Gastroesophageal sphincter (tissue), 4 donors: Measurements from ENCODE around the gene OVOL3. TPM values are rescaled to one million over a fixed set of nuclear protein-coding genes. Genes with fewer than 3 reads are reported as not detected.

ENCODE experiments used
- ATAC-seq: fragments of 150-250 bp; one replicate; pipeline ENCODE4 v1.9.1; 2016; ENCODE audit warnings: mild to moderate bottlenecking, moderate library complexity
- H3K27ac ChIP-seq, 4 donors: fragments of 200-600 bp; sonication (generic) in 3 of 4; 1 replicate in 3 of 4; 2 replicates in 1 of 4; pipeline ENCODE4 v1.5.1; 2016 to 2019
- H3K27me3 ChIP-seq: fragments of 200-600 bp; sonication (generic); one replicate; pipeline ENCODE4 v1.5.1; 2019
- H3K36me3 ChIP-seq, 2 donors: fragments of 200-600 bp; sonication (generic); one replicate each; pipeline ENCODE4 v1.5.1; 2019; ENCODE audit warnings: control low read depth in 1 of 2
- H3K4me1 ChIP-seq, 3 donors: fragments of 200-600 bp; sonication (generic); 1 replicate in 2 of 3; 2 replicates in 1 of 3; pipeline ENCODE4 v1.5.1; 2016 to 2019; ENCODE audit warnings: control low read depth in 2 of 3
- H3K4me3 ChIP-seq, 2 donors: fragments of 200-600 bp; sonication (generic); one replicate each; pipeline ENCODE4 v1.5.1; 2019; ENCODE audit warnings: mild to moderate bottlenecking in 1 of 2, moderate library complexity in 1 of 2
- H3K9me3 ChIP-seq, 3 donors: fragments of 200-600 bp; sonication (generic); one replicate each; pipeline ENCODE4 v1.5.1; 2017 to 2019; ENCODE audit warnings: control low read depth in 2 of 3
- EP300 ChIP-seq: sonication (generic); formaldehyde crosslinking; IDR thresholded peaks from one replicate; pipeline ENCODE4 v1.6.1; 2017; ENCODE audit warnings: antibody characterized with exemption, mild to moderate bottlenecking
- POLR2A ChIP-seq, 2 donors: fragments of 450-650 bp; IDR thresholded peaks; one replicate each; pipeline ENCODE4 v1.6.1; 2017; ENCODE audit warnings: antibody characterized with exemption in 2 of 2, mild to moderate bottlenecking in 2 of 2, moderate library complexity in 1 of 2
- POLR2AphosphoS5 ChIP-seq: sonication (generic); formaldehyde crosslinking; IDR thresholded peaks from one replicate; pipeline ENCODE4 v1.6.1; 2017; ENCODE audit warnings: antibody characterized with exemption
- WGBS, 2 donors: methylation state at CpG; one replicate each; pipeline ENCODE4 v1.1.5; 2018; ENCODE audit warnings: low coverage in 1 of 2; 5-methylcytosine and 5-hydroxymethylcytosine counted together
- total RNA-seq, 4 donors: library from RNA; depleted of rRNA; stranded (reverse); fragments of >200 nt; gene quantifications; one replicate each; pipeline ENCODE4 v1.1.0, GENCODE V29; 2016
- TF ChIP-seq, protein P1 (sequence below), 4 experiments: fragments of 200-600 bp in 2 of 4; fragments of 450-650 bp in 2 of 4; sonication (generic) in 1 of 4; IDR thresholded peaks; one replicate each; pipeline ENCODE4 v1.5.1; 2017 to 2019; ENCODE audit warnings: antibody characterized with exemption in 4 of 4, mild to moderate bottlenecking in 2 of 4, moderate library complexity in 2 of 4

The OVOL3 gene
- total RNA-seq, 4 donors from 2014 or later: not detected

DNA sequence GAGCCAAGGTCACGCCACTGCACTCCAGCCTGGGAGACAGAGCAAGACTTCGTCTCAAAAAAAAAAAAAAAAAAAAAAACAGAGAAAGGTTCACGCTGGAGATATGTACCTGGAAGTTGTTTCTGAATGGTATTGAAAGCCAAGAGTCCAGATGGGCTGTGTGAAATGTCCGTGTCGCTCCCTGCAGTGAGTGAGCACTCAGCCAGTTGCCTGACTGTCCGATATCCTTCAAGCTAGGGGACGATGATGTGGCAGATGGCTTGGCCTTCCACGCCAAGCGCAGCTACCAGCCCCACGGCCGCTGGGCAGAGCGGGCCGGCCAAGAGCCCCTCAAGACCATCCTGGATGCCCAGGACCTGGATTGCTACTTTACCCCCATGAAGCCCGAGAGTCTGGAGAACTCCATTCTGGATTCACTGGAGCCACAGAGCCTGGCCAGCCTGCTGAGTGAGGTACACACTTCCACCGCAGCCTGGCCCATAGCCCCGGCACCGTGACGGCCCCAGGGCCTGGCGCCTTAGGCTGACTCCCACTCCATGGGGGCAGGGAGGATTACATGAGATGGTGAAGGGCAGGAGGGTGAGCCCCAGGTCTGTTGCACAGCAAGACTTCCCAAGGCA is 11.7 kb upstream of the OVOL3 start:
- Histone ChIP-seq H3K9me3 (no peaks in the 10 kb centered on the region), H3K36me3 (no peaks in the 10 kb centered on the region), H3K4me3 (no peak overlapping the region), H3K27ac (no peak overlapping the region), H3K4me1 (no peaks in the 10 kb centered on the region), H3K27me3 (no peaks in the 10 kb centered on the region)
- ATAC-seq: no peak
- no peak for TF ChIP-seq POLR2A (IDR thresholded peaks at IDR 0.05)
- TF ChIP-seq EP300: no peak
- TF ChIP-seq POLR2AphosphoS5: no peak
- TF ChIP-seq, protein P1, sequence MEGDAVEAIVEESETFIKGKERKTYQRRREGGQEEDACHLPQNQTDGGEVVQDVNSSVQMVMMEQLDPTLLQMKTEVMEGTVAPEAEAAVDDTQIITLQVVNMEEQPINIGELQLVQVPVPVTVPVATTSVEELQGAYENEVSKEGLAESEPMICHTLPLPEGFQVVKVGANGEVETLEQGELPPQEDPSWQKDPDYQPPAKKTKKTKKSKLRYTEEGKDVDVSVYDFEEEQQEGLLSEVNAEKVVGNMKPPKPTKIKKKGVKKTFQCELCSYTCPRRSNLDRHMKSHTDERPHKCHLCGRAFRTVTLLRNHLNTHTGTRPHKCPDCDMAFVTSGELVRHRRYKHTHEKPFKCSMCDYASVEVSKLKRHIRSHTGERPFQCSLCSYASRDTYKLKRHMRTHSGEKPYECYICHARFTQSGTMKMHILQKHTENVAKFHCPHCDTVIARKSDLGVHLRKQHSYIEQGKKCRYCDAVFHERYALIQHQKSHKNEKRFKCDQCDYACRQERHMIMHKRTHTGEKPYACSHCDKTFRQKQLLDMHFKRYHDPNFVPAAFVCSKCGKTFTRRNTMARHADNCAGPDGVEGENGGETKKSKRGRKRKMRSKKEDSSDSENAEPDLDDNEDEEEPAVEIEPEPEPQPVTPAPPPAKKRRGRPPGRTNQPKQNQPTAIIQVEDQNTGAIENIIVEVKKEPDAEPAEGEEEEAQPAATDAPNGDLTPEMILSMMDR (IDR thresholded peaks at IDR 0.05): no peak
- 40 to 89% methylated on average over 1 to 14 of the region's 19 CpGs for WGBS, 2 donors

DNA sequence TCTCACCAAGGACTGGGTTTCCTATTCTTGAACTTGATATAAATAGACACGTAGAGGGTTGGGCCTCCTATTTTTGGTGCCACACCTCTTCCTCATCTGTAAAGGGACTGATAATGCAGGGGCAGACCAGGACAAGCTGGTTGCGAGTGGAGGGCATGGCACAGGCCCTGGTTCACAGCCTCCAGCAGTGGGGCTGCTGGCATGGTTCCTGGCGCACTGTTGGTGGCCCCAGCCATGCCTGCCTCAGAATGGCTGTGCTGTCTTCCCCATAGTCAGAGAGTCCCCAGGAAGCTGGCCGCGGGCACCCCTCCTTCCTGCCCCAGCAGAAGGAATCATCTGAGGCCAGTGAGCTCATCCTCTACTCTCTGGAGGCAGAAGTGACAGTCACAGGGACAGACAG is 10.5 kb upstream of the OVOL3 start:
- no peak overlapping the region for H3K27ac ChIP-seq
- no peak for ATAC-seq
- WGBS, 2 donors: no CpG with 5 or more reads among the region's 5 CpGs

DNA sequence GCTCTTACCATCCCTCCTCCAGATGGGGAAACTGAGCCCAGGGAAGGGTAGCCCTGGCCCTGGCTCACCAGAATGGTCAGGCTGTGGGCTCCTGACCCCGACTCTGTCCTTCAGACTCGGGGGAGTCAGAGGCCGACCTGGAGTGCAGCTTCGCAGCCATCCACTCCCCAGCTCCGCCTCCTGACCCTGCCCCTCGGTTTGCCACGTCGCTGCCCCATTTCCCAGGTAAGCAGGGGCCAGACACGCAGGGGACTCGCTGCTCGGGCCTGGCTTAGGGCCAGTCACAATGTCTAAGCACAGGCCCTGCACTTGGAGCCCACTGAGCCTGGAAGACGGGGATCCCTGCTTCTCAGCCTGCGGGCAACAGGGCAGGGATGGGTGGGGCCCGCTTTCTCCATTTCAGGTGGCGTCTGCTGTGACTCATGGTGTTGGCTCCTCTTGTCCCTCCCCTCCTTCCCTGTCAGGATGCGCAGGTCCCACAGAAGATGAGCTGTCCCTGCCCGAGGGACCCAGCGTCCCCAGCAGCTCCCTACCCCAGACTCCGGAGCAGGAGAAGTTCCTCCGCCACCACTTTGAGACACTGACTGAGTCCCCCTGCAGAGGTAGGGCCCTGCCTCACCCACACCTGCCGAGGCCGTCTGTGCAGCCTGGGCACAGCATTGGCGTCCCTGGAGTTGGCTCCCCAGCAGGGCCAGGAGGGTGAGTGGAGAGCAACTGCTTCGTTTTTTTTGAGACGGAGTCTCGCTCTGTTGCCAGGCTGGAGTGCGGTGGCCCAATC is 9.2 kb upstream of the OVOL3 start:
- H3K4me1 ChIP-seq: no peaks in the 10 kb centered on the region
- no peak for TF ChIP-seq POLR2A (IDR thresholded peaks at IDR 0.05)
- no peak for TF ChIP-seq POLR2AphosphoS5
- TF ChIP-seq, protein P1 (IDR thresholded peaks at IDR 0.05): no peak
- no peak for TF ChIP-seq EP300
- WGBS, 2 donors: 67% methylated on average over 3 of the region's 27 CpGs; no CpG with 5 or more reads in 1 of the 2 donors
- no peak for ATAC-seq
- no peak overlapping the region for H3K4me3 ChIP-seq
- H3K27ac ChIP-seq: no peak overlapping the region
- H3K27me3 ChIP-seq: no peaks in the 10 kb centered on the region
- peaks cover 0 to 5% of the 10 kb centered on the region in 2 donors for H3K36me3 ChIP-seq
- H3K9me3 ChIP-seq: no peaks in the 10 kb centered on the region

More for the DNA sequence above, 10.5 kb upstream of the OVOL3 start:
- Histone ChIP-seq H3K4me1 (no peaks in the 10 kb centered on the region), H3K36me3 (no peaks in the 10 kb centered on the region), H3K4me3 (no peak overlapping the region), H3K27me3 (no peaks in the 10 kb centered on the region), H3K9me3 (no peaks in the 10 kb centered on the region)
- TF ChIP-seq POLR2AphosphoS5 (no peak), EP300 (no peak), POLR2A (IDR thresholded peaks at IDR 0.05) (no peak)
- TF ChIP-seq, protein P1 (IDR thresholded peaks at IDR 0.05): no peak

DNA sequence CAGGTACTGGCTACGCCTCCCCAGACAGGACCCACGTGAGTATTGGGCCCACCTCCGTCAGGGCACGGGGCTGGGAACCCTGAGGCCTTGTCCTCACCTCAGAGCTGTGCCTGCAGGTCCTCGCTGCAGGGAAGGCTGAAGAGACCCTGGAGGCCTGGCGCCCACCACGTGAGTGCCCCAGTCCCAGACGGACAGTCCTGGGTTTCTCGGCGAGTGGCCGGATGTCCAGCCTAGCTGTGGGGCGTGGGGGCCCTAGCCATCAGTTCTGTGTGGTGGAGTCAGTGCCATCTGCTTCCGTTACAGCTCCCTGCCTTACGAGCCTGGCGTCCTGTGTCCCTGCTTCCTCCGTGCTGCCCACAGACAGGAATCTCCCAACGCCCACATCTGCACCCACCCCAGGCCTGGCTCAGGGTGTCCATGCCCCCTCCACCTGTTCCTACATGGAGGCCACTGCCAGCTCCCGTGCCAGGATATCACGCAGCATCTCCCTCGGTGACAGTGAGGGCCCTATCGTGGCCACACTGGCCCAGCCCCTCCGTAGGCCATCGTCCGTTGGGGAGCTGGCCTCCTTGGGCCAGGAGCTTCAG is 7.8 kb upstream of the OVOL3 start:
- no peak for ATAC-seq
- no peaks in the 10 kb centered on the region for H3K9me3 ChIP-seq
- 100% methylated on average over 3 of the region's 24 CpGs; no CpG with 5 or more reads in 1 of the 2 donors for WGBS, 2 donors
- peaks cover 0 to 17% of the 10 kb centered on the region in 2 donors for H3K36me3 ChIP-seq
- TF ChIP-seq, protein P1 (IDR thresholded peaks at IDR 0.05): no peak
- TF ChIP-seq POLR2AphosphoS5: no peak
- TF ChIP-seq POLR2A (IDR thresholded peaks at IDR 0.05): no peak
- TF ChIP-seq EP300: no peak
- no peak overlapping the region for H3K27ac ChIP-seq
- no peaks in the 10 kb centered on the region for H3K27me3 ChIP-seq
- H3K4me1 ChIP-seq: no peaks in the 10 kb centered on the region
- H3K4me3 ChIP-seq: no peak overlapping the region
